GM18517 (cell line): ENCODE results near the gene SMIM45.

Experiments
- ATAC-seq: cut with Tn5 transposase; IDR thresholded peaks from one replicate; pipeline ENCODE4 v1.9.1; 2021; ENCODE audit warnings: mild to moderate bottlenecking, moderate library complexity; ENCODE audit not compliant: unreplicated experiment

The SMIM45 gene

GRCh38 chr22:41951898-41952474 lies at the start of gene SMIM45:
Gene SMIM45, plus strand, starts transcription at chr22:41952150.
- ATAC-seq, result no peak

DNA sequence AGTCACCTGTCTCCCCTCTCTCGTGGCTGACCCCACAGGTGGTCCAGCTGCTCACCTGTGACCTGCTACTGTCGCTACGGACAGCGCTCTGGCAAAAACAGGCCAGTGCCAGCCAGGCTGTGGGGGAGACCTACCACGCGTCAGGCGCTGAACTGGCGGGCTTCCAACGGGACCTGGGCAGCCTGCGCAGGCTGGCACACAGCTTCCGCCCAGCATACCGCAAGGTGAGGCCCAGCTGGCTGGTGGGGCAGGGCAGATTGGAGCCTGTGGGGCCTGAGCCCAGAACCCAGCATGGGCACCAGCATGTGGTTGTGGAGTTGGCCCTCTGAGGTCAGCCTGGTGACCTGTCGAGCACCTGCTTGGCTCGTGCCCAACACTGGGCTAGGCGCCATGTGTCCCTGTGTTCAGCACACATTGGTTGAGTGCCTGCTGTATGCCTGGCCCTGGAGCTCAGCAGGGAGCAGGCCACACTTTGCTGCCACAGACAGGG lies 49.0 kb upstream of the SMIM45 start:
- no peak for ATAC-seq

- ATAC-seq, result no peak
These were observed 47.2 kb upstream of the SMIM45 start for GRCh38 chr22:41904450-41905410.

DNA sequence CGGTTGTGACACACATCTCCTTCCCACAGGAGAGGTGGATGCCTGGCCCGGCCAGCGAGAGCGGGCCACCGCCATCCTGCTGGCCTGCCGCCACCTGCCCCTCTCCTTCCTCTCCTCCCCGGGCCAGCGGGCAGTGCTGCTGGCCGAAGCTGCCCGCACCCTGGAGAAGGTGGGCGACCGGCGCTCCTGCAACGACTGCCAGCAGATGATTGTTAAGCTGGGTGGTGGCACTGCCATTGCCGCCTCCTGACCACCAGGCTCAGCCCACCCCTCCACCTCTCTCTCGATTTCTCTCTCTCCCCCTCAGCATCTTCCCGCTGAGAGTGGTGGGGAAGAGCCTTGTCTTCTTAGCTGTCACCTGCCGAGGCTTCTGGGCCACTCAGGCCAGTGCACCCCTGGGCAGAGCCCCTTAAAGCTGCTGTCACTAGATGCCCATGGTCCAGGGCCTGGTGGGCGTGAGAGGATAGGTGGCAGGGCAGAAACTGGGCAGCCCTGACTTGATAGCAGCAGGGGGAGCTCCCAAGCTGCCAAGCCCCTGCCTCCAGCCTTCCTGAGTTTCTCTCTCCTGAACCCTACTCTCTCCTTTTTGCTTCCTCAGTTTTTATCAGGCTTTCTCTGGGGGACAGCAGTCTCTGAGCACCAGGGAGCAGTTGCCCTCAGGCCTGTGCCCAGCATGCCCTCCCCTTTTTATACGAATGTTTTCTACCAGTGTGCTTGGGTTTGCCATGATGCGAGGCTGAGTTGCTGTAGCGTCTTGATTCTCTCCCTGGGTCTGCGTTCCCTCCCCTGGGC lies 46.3 kb upstream of the SMIM45 start:
- ATAC-seq, result no peak

DNA sequence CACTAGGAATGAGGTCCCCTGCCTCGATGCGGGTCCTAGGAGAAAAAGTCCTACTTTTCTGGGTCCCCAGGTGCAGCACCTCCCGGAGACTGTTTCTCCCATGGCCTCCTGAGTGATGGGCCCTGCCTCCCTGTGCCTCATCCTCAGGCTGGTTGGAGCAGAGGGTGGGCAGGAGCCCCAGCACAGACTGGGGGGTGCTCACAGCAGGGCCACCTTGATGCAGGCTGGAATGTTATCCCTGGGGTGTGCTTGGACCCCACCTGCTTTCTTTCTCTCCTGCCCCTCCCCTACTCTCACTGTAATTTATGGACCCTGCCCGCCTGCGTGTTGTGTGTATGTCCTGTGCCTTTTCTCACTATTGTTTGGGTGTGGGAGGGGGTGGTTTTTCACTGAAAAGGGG lies 45.1 kb upstream of the SMIM45 start:
- ATAC-seq, result no peak

- ATAC-seq, result no peak
These were observed 44.2 kb upstream of the SMIM45 start for GRCh38 chr22:41907436-41908401.

DNA sequence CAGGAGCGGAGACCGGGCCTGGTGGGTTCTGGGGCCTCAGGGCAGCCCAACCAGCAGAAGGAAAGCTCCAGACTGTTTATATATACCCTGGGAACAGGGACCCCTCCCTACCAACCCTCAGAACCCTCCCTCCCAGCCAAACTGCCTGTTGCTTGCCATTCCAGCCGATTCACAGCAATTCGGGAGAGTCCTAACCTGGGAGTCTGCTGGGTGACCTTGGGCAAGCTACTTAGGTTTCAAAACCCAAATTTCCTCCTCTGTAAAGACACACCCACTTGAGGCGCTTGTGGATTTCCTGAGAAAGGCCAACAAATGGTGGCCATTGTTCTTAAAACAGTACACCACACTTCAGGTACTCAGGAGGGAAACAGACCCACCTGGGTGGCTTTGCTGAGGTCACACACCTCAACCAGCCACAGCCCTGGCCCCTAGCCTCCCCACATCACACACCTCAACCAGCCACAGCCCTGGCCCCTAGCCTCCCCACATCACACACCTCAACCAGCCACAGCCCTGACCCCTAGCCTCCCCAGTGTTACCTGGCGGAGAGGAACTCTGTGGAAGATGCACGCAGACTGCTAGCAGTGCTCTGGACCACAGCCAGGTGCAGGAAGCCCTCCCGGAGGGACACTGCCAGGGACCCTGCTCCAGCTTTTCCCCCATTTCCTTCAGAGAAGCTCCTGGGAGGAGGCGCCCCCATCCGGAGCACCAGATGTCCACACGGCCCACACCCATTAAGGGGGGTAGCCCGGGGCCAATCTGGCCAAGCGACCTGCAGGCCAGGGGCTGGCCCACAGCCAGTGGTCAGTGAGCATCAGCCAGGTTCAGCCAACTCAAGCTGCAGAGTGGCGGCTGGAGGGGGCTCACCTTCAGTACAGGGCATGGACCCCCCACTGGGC lies 43.3 kb upstream of the SMIM45 start:
- ATAC-seq, result no peak

DNA sequence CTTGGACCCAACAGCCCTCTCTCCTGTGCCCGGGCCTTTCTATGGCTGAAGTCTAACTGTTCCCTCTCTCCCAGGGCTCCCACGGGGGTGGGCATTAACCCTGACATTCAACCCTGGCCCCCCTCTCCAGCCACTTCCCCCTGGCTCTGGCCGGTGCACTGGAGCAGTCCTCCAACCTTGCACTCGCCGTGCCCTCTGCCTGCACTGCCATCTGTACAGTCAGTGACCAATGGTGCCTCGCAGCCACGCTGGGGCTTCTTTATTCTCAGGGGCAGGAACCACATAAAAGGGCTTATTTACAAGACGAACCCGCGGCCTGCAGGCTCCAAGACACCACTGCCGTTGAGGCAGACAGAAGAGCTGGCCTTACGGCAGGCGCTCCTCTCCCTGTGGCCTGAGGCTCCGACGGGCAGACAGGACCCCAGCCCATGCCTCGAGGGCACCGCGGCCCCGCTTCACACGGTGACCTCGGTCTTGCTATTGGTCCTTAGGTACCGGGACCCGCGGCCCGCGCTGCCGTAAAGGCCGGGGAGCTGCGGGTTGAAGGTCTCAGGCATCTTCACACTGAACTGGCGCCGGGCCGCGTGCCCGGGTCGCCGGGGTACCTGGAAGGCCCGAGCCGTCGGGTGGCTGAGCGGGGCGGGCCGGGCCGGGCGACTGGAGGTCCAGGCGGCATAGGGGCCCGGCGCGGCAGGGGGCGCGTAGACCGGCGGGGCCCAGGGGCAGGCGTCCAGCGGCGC lies 42.5 kb upstream of the SMIM45 start:
- no peak for ATAC-seq

- ATAC-seq, result no peak
These were observed 41.6 kb upstream of the SMIM45 start for GRCh38 chr22:41910050-41911000.

DNA sequence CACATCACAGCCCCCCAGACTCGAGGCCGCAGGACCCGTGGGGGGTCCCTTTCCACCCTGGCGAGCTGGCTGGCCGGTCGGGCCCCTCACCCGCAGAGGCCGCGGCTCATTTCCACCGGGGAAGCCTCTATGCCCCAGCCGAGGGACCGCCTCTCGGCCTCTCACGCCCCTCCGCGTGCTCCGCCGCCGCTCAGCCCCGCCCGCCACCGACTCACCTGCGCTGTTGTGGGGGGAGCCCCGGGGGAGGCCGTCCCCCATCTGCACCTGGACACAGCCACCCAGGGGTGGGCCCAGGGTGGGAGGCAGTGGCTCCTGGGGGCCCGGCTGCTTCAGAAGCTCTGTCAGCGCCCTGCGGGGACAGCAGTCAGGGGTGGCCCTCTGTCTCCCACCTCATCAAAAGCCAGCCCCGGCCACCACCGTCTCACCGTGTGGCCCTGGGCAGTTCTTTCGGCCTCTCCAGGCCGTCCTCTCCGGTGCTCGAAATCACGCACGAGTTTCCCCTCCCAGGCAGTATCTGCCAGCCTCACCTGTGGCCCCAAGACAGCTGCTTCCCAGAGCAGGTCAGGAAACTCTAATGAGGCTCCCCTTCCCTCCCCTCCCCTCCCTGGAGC lies 40.8 kb upstream of the SMIM45 start:
- no peak for ATAC-seq

DNA sequence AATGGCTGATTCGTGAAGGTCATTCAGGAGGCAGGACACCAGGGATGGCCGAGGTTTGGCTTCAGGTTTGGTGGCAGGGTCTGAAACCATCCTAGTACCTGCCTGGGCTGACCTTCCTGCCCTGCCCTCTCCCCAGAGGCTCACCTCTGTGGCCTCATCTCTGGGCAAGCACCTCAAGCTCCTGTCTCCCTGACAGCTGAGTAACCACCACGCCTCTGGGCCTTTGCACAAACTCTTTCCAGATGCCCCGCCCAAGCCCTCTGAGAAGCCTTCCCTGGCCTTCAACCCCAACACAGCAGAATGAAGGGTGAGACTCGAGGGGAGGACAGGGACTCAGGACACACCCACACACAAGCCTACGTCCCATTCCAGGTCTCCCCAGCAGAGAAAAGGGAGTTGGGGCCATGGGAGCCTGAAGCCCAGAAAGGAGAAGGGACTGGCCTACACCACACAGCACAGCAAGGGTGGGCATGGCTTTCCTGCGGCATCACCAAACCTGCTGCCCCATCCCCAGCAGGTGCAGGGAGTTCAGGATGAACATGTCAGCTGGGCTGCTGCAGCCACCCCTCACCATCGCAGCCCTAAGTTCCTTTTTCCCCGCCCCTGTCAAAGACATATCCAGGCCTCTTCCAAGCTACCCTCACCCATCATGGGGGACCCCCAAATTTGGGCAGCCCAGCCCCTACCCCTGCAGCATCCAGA lies 39.5 kb upstream of the SMIM45 start:
- no peak for ATAC-seq

DNA sequence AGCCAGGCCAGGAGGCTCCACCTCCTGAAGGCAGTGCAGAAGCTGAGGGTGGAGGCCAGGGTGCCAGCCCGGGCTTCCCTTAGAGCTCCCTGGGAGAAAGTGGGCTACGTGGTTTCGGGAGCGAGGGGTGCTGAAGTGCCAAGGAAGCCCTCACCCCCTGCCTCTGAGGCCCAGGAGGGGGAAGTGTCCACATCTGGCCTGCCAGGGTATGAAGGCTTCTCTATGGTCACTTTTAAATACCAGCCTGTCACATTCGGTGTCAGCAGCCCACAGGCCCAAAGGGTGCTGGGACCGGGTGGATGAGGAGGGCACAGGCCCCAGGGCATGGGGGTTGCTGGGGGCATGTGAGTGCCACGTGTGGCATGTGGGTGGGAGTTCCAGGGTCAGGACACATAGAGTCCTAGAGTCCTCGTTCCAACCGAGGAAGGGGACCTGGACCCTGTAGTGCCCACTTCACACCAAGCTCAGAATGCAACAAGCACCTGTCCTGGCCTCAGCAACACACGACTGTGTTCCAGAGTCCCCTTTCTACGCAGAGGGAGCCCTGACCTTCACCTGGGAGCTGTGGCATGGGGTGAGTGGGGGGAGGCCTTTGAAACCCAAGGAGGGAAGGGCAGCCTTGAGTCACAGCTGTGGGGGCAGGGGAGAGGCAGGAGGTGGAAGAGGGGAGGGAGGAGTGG lies 38.8 kb upstream of the SMIM45 start:
- ATAC-seq, result no peak

DNA sequence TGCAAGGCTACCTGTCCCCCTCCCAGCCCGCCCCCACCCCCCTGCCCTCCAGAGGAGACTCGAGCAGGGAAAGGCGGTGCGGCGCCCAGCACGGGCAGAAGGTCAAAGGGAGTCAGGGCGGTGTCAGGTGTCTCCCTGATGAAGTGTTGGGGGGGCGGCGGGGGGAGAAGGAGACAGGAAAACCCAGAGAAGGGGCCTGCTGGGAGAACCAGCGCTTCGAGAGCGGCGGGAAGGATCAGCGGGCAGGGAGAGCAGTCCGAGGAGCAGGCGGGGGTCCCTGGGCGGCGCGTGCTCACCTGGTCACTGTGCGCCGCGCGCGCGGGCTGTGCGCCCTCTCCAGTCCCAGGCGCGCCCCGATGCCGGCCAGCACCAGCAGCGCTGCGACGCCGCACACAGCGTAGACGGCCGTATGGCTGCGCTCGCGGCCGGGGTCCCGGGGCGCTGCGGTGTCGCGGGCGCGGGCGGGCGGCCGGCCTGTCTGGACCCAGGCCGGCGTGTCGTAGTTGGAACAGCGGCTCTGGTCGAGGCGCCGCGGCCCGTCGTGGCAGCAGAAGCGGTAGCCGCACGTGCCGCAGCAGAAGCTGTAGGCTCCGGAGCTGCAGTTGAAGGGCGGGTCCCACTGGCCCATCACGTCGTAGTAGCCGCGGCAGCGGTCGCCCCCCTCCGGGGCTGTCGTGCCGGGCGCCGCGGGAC lies 38.0 kb upstream of the SMIM45 start:
- no peak for ATAC-seq

GRCh38 chr22:41914611-41915034 lies 37.3 kb upstream of the SMIM45 start:
- ATAC-seq, result no peak
